Measurements from ENCODE around the gene HECW1.

HECW1 gene

GRCh38 chr7:43612128-43612527 lies 499.7 kb downstream of the HECW1 start:
- intact Hi-C loops (cut with DNase I; ENCODE audit: low total_unique reads): no loop called here
- H3K27me3 ChIP-seq: no peaks in the 10 kb centered on the region
- peak overlapping the region; percentile 67 to 68 for H3K27ac ChIP-seq
- DNase-seq: no peak
- H3K4me3 ChIP-seq: peak overlapping the region in 1 of 2 donors; percentile 13
- H3K36me3 ChIP-seq: peaks cover 9 to 22% (median 9%) of the 10 kb centered on the region in 3 donors
- TF ChIP-seq CTCF (IDR thresholded peaks at IDR 0.05): no peak
- no peaks in the 10 kb centered on the region for H3K9me3 ChIP-seq
- peaks cover 0 to 55% (median 25%) of the 10 kb centered on the region in 4 donors for H3K4me1 ChIP-seq

GRCh38 chr7:43612599-43613589 lies 500.4 kb downstream of the HECW1 start:
- Histone ChIP-seq H3K36me3 (peaks cover 9 to 22% (median 9%) of the 10 kb centered on the region in 3 donors), H3K27me3 (no peaks in the 10 kb centered on the region), H3K27ac (peak overlapping the region; percentile 67 to 68), H3K4me3 (peak overlapping the region in 1 of 2 donors; percentile 13), H3K9me3 (no peaks in the 10 kb centered on the region), H3K4me1 (peaks cover 0 to 62% (median 32%) of the 10 kb centered on the region in 4 donors)
- no peak for TF ChIP-seq CTCF (IDR thresholded peaks at IDR 0.05)
- intact Hi-C loops (cut with DNase I; ENCODE audit: low total_unique reads): no loop called here
- no peak for DNase-seq
